HG02798 (cell line): ENCODE results near the gene LCE1B.

Source experiments
- ATAC-seq: cut with Tn5 transposase; IDR thresholded peaks from one replicate; pipeline ENCODE4 v1.9.1; 2021; ENCODE audit warnings: mild to moderate bottlenecking; ENCODE audit not compliant: unreplicated experiment, poor library complexity

The LCE1B gene

GRCh38 chr1:152811671-152812070, at the start of gene LCE1B:
Gene LCE1B, plus strand, starts transcription at chr1:152811971. Its CDS starts 476 bp downstream, at chr1:152812447.
- ATAC-seq: no peak

- no peak for ATAC-seq
These were observed 42.8 kb upstream of the LCE1B start for GRCh38 chr1:152768847-152769533.

- no peak for ATAC-seq
These were observed 41.4 kb upstream of the LCE1B start for GRCh38 chr1:152770411-152770810.

GRCh38 chr1:152774875-152775274, 36.9 kb upstream of the LCE1B start, which contains the start of gene LCE1F:
Gene LCE1F, plus strand, starts transcription at chr1:152775140. Its CDS starts 1,232 bp downstream, at chr1:152776372.
- ATAC-seq: no peak

- ATAC-seq: no peak
These were observed 35.4 kb upstream of the LCE1B start for GRCh38 chr1:152776361-152776760.

GRCh38 chr1:152777510-152778137, 34.1 kb upstream of the LCE1B start:
- ATAC-seq: no peak

- no peak for ATAC-seq
These were observed 28.7 kb upstream of the LCE1B start for GRCh38 chr1:152783095-152783494.

GRCh38 chr1:152786077-152786476, 25.7 kb upstream of the LCE1B start, which contains the start of gene LCE1E:
Gene LCE1E, plus strand, starts transcription at chr1:152786257. Its CDS starts 1,043 bp downstream, at chr1:152787300.
- ATAC-seq: no peak

GRCh38 chr1:152795686-152796085, 16.1 kb upstream of the LCE1B start:
- no peak for ATAC-seq

GRCh38 chr1:152796421-152796820, 15.3 kb upstream of the LCE1B start, which contains the start of gene LCE1D:
Gene LCE1D, plus strand, starts transcription at chr1:152796721. Its CDS starts 1,074 bp downstream, at chr1:152797795.
- no peak for ATAC-seq

- no peak for ATAC-seq
These were observed 10.4 kb upstream of the LCE1B start for GRCh38 chr1:152801333-152801732.

- ATAC-seq: no peak
These were observed 5.2 kb upstream of the LCE1B start, which contains the start of gene LCE1C for GRCh38 chr1:152806576-152806975. Gene LCE1C, minus strand, starts transcription at chr1:152806651. Its CDS starts 1,173 bp downstream, at chr1:152805478.

GRCh38 chr1:152811050-152811449, 721 bp upstream of the LCE1B start:
- no peak for ATAC-seq

- ATAC-seq: no peak
These were observed 5.5 kb downstream of the LCE1B start for GRCh38 chr1:152817309-152817708.

GRCh38 chr1:152823294-152823693, 11.5 kb downstream of the LCE1B start:
- no peak for ATAC-seq

- ATAC-seq: no peak
These were observed 13.2 kb downstream of the LCE1B start for GRCh38 chr1:152824964-152825363.

- no peak for ATAC-seq
These were observed 15.4 kb downstream of the LCE1B start, which contains the start of gene LCE1A for GRCh38 chr1:152827173-152827572. Gene LCE1A, plus strand, starts transcription at chr1:152827473. Its CDS starts 0 bp downstream, at chr1:152827473.

GRCh38 chr1:152836870-152837269, 25.1 kb downstream of the LCE1B start:
- no peak for ATAC-seq

GRCh38 chr1:152842556-152842955, 30.8 kb downstream of the LCE1B start, which contains the start of gene LCE6A:
Gene LCE6A, plus strand, starts transcription at chr1:152842856. Its CDS starts 665 bp downstream, at chr1:152843521.
- no peak for ATAC-seq

GRCh38 chr1:152855661-152856060, 43.9 kb downstream of the LCE1B start:
- no peak for ATAC-seq

GRCh38 chr1:152858062-152858461, 46.3 kb downstream of the LCE1B start:
- no peak for ATAC-seq
